ENCODE measurements around the gene NUBP1. TPM values are rescaled to one million over a fixed set of nuclear protein-coding genes. Genes with fewer than 3 reads are reported as not detected.

NUBP1 gene
- total and polyA plus RNA-seq, 9 of the 15 experiments (the other 6 are each of a cell fraction or from before 2014, with no cell fraction given) = 17.2 to 55.1 (median 35.6) TPM

GRCh38 chr16:10763456-10763855 is 19.8 kb downstream of the NUBP1 start:
- Histone ChIP-seq H3K27me3 (ENCODE audit: control insufficient read depth in 2 of 2, insufficient read depth in 2 of 2, low read length in 2 of 2) (no peaks in the 10 kb centered on the region), H4K20me1 (replicated peaks; ENCODE audit: control insufficient read depth, insufficient read depth, low read length) (no peaks in the 10 kb centered on the region), H3K9me3 (replicated peaks; ENCODE audit: control insufficient read depth, insufficient read depth, low read depth, low read length) (no peaks in the 10 kb centered on the region), H3K79me2 (ENCODE audit: control insufficient read depth, insufficient read depth, low read length) (no peaks in the 10 kb centered on the region), H3K36me3 (ENCODE audit: control insufficient read depth, insufficient read depth, low read length) (peaks cover 71% of the 10 kb centered on the region; the same call in 2 of the 3 replicates), H3K4me1 (replicated peaks in 1 of 2; ENCODE audit: control insufficient read depth in 2 of 2, insufficient read depth in 2 of 2, low read length in 2 of 2) (peaks cover 0 to 3% of the 10 kb centered on the region in 2 experiments; a peak in 1 of 5 replicates), H3K9ac (ENCODE audit: insufficient read depth in 1 of 2, low read depth in 2 of 2, low read length in 2 of 2) (no peak overlapping the region), H3K4me3 (no peak overlapping the region), H3K27ac (ENCODE audit: extremely low read depth, low read depth, low read length) (no peak overlapping the region), H2AFZ (ENCODE audit: low read depth, low read length) (no peak overlapping the region), H3K4me2 (ENCODE audit: insufficient read depth, low read length) (no peak overlapping the region), H3K9me1 (ENCODE audit: control insufficient read depth, insufficient read depth, low read length) (no peaks in the 10 kb centered on the region)
- 91% methylated on average over 7 of the region's 7 CpGs for WGBS (ENCODE audit: insufficient coverage, low coverage, missing lambda C conversion rate)
- in situ Hi-C loops (cut with MboI) (no loop called here), intact Hi-C loops (cut with micrococcal nuclease) (no loop called here)
- ChIA-PET POLR2A (no interaction called here), CTCF (ENCODE audit: low intra/inter-chr PET ratio) (no interaction called here)
- TF ChIP-seq BCLAF1 (IDR thresholded peaks at IDR 0.05; ENCODE audit: borderline replicate concordance in 1 of 2, control insufficient read depth in 1 of 2, low read depth in 2 of 2, low read length in 1 of 2) = no peak
- no peak for TF ChIP-seq SIX5 (IDR thresholded peaks at IDR 0.05; ENCODE audit: borderline replicate concordance in 1 of 2, insufficient read depth in 1 of 2, low read depth in 1 of 2, low read length in 2 of 2)
- TF ChIP-seq NELFE (IDR thresholded peaks at IDR 0.05; ENCODE audit: insufficient read depth, insufficient read length) = no peak
- no peak for TF ChIP-seq ZNF780A (CRISPR knock-in tag; IDR thresholded peaks at IDR 0.05)
- no peak for TF ChIP-seq HMGN3 (IDR thresholded peaks at IDR 0.05; ENCODE audit: borderline replicate concordance, extremely low read depth, insufficient read length, low read depth, low read length)
- no peak for TF ChIP-seq KDM5B (IDR thresholded peaks at IDR 0.05; ENCODE audit: insufficient replicate concordance, low read depth, low read length)
- no peak for TF ChIP-seq RFX1 (IDR thresholded peaks at IDR 0.05)
- TF ChIP-seq ZNF445 (CRISPR knock-in tag; IDR thresholded peaks at IDR 0.05; ENCODE audit: low read depth) = no peak
- TF ChIP-seq E2F1 (CRISPR knock-in tag; IDR thresholded peaks at IDR 0.05) = no peak
- TF ChIP-seq POLR2G (IDR thresholded peaks at IDR 0.05; ENCODE audit: low read depth, low read length) = no peak
- TF ChIP-seq STAT6 (CRISPR knock-in tag; IDR thresholded peaks at IDR 0.05) = no peak
- no peak for TF ChIP-seq HINFP (tag; conservative IDR thresholded peaks at IDR 0.05; ENCODE audit: low read depth)
- DNase-seq (ENCODE audit: extremely low read depth in 1 of 4, low spot score in 3 of 4) = no peak
- no peak for ATAC-seq
- BruUV-seq (replicated peaks) = no TSS peak
- no peak for FAIRE-seq

Data from K562 (cell line).